Neural cell (in vitro differentiated cells): ENCODE measurements around the gene SPRY4.

Source experiments
- TAF1 ChIP-seq: IDR thresholded peaks from 2 replicates; pipeline ENCODE4 v1.6.1; 2012; ENCODE audit warnings: low read depth
- TF ChIP-seq, protein P1 (sequence below): fragments of 450-650 bp; IDR thresholded peaks from 2 replicates; pipeline ENCODE4 v1.5.1; 2014; ENCODE audit warnings: antibody characterized with exemption, mild to moderate bottlenecking, moderate library complexity; ENCODE audit not compliant: poor library complexity, severe bottlenecking

DNA sequence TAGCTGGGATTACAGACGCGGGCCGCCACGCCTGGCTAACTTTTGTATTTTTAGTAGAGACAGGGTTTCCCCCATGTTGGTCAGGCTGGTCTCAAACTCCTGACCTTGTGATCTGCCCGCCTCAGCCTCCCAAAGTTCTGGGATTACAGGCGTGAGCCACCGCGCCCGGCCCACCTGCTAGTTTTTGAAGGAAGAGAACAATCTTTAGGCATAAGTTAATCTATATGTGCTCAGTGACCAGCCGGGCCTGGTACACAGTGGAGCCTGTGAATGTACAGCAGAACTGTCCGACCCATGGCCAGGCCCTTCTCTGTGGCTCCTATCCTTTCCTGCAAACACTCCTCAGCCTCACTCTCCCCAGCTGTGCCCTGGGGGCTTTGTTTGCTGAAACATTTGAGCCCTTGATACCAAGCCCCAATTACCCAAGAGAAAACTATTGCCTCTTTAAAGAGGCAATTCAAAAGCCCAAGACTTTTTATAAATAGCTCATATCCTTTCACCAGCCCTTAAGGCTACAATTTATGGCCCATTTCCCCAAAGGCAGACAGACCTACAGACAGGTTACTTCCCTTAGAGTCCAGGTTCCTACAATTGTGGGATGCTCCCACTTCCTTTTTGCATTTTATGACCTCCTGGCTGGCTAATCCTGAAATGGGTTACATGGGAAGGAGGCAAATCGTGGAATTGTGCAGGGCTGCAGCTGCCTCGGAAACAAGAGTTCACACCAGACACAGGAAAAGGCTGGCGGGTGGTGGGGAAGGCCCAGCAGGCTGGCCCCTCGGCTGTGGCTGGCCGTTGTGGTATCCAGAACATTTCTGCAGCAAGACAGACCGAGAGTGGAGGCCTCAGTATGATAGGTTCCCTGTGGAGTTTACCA lies 37.5 kb downstream of the SPRY4 start:
- TF ChIP-seq, protein P1, sequence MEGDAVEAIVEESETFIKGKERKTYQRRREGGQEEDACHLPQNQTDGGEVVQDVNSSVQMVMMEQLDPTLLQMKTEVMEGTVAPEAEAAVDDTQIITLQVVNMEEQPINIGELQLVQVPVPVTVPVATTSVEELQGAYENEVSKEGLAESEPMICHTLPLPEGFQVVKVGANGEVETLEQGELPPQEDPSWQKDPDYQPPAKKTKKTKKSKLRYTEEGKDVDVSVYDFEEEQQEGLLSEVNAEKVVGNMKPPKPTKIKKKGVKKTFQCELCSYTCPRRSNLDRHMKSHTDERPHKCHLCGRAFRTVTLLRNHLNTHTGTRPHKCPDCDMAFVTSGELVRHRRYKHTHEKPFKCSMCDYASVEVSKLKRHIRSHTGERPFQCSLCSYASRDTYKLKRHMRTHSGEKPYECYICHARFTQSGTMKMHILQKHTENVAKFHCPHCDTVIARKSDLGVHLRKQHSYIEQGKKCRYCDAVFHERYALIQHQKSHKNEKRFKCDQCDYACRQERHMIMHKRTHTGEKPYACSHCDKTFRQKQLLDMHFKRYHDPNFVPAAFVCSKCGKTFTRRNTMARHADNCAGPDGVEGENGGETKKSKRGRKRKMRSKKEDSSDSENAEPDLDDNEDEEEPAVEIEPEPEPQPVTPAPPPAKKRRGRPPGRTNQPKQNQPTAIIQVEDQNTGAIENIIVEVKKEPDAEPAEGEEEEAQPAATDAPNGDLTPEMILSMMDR = no peak
- no peak for TF ChIP-seq TAF1
